GM21526 (cell line): ENCODE measurements around the gene SAMSN1.
A peak's percentile ranks its signal among the peaks of the same experiment; 100 is the strongest.
"Not testable (repeated sequence)": the region's sequence is repeated elsewhere in the genome, so short reads cannot be mapped to it uniquely, and the experiment has no call there.

Source experiments
- ATAC-seq: cut with Tn5 transposase; IDR thresholded peaks from one replicate; pipeline ENCODE4 v1.9.1; 2021; ENCODE audit warnings: moderate library complexity; ENCODE audit not compliant: unreplicated experiment, low FRiP score

Gene SAMSN1

DNA sequence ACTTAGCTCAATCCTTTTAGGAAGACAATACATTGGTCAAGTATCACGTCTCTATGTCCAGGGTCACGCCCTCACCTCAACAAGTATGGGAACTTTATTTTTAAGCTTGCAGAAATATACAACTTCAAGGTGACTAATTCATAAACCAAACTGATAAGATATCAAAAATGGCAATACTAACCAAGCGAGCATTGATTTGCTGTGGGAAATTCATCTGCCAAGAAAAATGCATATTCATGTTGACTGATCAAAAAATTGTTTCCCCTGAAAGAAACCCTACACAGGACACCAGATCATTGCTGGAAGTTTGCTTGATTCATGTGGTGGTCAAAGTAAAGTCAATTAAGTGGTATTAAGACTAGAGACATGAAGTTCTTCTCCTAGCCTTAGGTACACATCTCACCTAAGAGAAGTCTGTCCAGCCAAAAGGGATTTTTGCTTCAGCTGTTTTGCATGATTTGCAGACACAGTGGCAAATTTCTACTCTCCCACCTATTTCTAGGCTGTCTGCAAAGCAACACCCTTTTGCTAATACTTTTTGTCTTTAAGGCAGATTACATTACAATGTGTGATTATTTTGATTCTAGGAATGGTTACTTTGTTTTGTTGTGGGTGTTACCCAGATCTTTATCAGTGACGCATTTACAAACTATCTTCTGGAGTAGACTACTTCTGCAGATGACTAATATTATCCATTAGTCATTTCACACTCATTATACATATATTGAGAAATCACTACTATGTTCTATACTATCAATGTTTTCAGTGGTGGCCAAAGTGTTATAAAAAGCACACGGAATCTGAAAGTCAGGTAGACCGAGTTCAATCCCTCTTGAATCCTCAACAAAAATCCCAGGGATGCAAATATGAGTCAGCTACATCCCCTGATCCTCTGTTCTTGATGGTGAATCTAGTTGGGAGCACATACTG, 12.4 kb downstream of the SAMSN1 start:
- peak; percentile 73 for ATAC-seq

- ATAC-seq, result no peak
Observed at GRCh38 chr21:14531757-14532316, 14.3 kb downstream of the SAMSN1 start.

DNA sequence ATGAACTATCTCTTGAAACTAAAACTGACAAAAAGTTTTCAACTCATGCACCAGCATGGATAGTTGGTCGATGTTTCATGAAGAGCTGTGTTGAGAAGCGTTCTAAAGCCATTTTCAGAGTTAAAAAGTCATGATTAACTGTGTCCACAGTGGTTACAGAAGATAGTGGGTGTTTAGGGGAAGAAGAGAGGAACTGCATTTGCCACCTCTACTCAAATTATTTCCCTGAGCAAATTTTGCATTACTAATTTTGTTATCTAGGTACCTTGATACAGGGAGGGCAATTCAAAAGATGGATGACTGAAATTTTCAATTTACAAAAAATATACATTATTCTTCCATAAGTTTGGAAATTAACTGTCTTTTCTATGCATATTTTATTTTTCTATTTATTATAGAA, 15.5 kb downstream of the SAMSN1 start:
- no peak for ATAC-seq

- ATAC-seq, result no peak
Observed at GRCh38 chr21:14528815-14529214, 17.3 kb downstream of the SAMSN1 start.

GRCh38 chr21:14527696-14528652, 18.1 kb downstream of the SAMSN1 start:
- no peak for ATAC-seq

DNA sequence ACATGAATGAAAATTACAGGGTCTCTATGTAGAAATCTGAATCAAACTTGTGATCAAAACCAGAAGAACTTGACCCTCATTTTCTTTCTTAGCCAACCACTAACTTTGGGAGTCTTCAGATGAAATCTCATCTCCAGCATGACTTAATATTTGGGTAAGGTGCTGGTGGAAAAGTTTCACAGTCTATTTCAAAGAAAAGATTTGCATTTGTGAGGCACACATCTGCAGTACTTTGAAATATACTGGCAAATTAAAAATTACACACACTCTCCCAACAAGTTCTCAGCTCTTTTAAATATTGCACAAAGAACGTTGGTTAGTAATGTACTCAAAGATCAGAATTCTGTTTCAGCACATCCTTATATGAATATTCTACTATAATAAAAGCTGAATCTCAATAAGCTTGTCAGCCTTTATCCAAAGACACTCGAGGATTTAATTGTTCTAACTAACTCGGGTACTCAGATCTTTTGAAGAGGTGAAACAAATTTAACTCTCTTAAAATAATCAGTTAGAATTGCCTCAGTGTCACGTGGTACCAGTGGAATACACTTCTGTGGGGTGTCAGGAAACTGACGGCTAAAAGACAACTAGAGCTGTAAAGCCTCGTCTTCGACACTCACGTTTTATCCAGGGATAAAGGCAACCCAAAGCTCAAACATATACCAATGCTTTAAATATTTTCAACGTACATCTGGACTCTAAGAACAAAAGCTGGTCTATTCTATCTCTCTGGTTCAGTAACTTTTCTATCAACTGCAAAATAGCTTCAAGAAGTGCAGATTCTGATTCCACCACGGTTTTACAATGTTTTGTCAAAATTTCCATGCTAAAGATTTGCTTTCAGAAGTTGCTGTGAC, 19.0 kb downstream of the SAMSN1 start:
- peak; percentile 37 for ATAC-seq

DNA sequence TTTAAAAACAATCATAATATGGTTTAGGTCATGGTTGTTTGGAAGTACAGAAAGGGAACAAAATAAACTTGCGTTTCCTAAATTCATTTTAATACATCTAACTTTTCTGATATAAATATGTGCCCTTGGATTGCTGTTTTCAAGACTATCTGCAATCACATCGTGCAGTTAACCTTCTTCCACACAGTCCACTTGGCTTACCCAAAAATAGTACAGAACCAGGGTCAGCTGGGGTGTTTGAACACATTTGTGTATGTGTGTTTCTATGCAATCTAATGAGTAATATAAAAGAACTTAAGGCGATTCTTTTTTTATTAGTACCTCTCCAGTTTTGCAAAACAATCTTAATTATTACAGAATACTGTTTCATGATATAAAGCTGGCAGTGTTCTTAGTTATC, 19.9 kb downstream of the SAMSN1 start:
- ATAC-seq, result no peak

- peak; percentile 75 for ATAC-seq
Observed at GRCh38 chr21:14523234-14523633, 22.9 kb downstream of the SAMSN1 start.

DNA sequence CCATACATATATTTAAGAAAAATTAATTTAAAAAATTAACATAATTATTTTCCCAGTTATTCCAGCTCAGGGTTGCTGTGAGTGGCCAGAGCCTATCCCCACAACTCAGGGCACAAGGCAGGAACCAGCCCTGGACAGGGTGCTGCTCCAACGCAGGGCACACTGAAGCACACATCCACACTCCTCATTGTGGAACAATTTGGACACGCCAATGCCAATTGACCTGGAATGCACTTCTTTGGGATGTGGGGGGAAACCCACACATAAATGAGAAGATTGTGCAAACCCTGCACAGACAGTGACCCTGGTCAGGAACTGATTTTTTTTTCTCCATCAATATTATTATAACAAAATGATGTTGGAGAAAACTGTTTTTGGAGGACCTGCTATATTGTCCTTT, 23.4 kb downstream of the SAMSN1 start:
- no peak for ATAC-seq

DNA sequence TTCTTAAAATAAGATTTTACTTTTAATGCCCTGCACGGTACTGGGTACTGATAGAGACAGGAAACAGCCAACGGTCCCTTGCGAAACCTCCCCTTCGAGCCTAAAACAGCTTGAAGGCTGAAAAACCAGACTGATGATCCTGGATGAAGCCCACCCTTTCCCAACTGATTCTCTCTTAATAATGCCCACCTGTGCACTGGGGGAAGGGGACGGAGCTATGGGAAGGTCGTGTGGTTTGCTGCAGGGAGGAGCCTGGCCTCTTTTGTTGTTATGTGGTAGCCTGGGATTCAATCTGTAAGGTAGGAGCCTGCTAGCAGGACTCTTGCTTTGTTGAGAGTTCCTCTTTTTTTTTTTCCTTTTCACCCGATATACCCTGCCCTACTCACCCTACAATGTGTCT, 25.6 kb downstream of the SAMSN1 start:
- no peak for ATAC-seq

GRCh38 chr21:14519000-14519399, 27.1 kb downstream of the SAMSN1 start:
- ATAC-seq, result no peak

GRCh38 chr21:14513804-14514203, 32.3 kb downstream of the SAMSN1 start:
- no peak for ATAC-seq

DNA sequence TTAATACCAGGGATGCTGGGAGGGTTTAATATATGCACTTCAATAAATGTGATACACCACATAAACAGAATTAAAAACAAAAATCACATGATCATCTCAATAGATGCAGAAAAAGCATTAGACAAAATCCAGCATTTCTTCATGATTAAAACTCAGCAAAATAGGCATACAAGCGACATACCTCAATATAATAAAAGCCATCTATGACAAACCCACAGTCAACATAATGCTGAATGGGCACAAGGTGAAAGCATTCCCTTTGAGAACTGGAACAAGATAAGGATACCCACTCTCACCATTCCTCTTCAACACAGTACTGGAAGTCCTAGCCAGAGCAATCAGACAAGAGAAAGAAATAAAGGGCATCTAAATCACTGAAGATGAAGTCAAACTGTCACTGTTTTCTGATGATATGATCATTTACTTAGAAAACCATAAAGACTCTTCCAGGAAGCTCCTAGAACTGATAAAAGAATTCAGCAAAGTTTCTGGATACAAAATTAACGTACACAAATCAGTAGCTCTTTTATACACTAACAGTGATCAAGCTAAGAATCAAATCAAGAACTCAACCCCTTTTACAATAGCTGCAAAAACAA, 39.2 kb downstream of the SAMSN1 start:
- ATAC-seq, result not testable (repeated sequence)

DNA sequence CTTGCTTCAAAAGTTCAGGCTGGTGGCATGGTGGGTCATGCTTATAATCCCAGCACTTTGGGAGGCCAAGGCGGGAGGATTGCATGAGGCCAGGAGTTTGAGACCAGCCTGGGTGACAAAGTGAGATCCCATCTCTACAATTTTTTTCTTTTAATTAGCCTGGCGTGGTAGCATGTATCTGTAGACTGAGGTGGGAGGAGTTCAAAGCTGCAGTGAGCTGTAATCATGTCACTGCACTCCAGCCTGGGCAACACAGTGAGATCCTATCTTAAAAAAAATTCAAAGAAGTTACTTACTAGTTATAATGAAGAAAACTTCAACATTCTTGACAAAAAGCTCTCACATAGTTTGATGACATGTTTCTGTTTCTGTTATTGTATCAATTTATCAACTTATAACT, 45.2 kb downstream of the SAMSN1 start:
- ATAC-seq, result no peak

GRCh38 chr21:14499316-14499715, 46.8 kb downstream of the SAMSN1 start:
- no peak for ATAC-seq

DNA sequence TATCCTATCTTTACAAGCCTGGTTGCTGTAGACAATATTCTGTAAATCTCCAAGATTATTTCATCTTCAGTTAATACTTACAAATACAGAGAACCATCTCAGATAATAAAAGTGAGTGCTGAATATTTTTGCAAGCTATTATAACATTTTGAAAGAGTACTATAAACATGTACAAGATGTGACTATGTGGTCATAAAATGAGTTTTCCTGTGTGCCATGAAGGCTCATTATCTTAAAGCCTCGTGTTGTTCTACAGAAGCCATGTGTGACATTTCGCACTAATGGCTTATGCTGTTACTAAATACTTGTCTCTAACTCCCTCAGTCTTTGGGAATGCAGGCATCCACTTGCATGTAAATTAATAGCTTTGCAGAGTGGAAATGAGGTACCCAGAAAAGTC, 48.3 kb downstream of the SAMSN1 start:
- no peak for ATAC-seq

- ATAC-seq, result no peak
Observed at GRCh38 chr21:14495075-14495474, 51.0 kb downstream of the SAMSN1 start.

DNA sequence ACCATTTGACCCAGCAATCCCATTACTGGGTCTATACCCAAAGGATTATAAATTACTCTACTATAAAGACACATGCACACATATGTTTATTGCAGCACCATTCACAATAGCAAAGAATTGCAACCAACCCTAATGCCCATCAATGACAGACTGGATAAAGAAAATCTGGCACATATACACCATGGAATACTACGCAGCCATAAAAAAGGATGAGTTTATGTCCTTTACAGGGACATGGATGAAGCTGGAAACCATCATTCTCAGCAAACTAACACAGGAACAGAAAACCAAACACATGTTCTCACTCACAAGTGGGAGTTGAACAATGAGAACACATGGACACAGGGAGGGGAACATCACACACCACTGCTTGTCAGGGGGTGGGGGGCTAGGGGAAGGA, 51.9 kb downstream of the SAMSN1 start:
- not testable (repeated sequence) for ATAC-seq

GRCh38 chr21:14493731-14494130, 52.4 kb downstream of the SAMSN1 start:
- no peak for ATAC-seq

GRCh38 chr21:14492931-14493330, 53.2 kb downstream of the SAMSN1 start:
- ATAC-seq, result no peak
